ENCODE data around the gene COQ4. TPM values are rescaled to one million over a fixed set of nuclear protein-coding genes. Genes with fewer than 3 reads are reported as not detected.

COQ4 gene
- polyA plus RNA-seq, 1 of the 3 experiments (the other 2 are of a cell fraction), result 57.2 TPM

DNA sequence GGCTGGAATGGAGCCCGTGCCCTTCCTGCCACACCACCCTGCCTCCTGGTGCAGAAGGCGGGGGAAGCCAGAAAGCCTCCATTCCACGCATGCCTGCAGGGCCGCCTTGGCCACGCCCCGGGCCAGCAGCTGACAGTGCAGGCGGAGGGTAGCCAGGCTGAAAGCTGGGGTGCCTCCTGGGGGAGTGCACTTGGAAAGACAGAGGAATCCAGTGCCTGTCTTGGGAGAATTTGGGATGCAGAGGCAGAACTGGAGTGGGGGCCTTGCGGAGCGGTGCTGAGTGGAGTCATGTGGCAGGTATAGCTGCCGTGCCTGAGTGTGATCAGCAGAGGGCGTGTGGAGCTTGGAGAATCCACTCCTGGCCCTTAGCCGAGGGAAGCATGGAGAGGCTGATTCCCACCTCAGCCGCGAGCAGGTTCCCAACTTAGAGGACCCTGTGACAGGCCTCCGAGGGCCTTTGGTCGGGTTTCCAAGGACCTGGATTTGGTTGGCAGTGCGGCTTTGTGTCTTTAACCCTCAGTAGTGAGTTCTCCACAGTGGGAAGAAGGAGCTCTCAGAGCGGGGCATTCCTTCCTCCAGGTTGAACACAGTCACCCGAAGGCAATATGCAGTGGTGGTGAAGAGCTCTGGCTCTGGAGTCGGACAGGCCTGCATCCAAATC, 39.5 kb downstream of the COQ4 start:
- Histone ChIP-seq H3K27ac (ENCODE audit: low read depth in 2 of 2, low read length in 1 of 2) (peak overlapping the region; percentile 29 to 72; a peak in 3 of 4 replicates), H4K20me1 (ENCODE audit: insufficient read depth) (no peaks in the 10 kb centered on the region), H3K4me3 (ENCODE audit: low read depth in 2 of 2, low read length in 1 of 2) (peak overlapping the region; percentile 43 to 58), H3F3A (replicated peaks; ENCODE audit: insufficient read depth) (peaks cover 12% of the 10 kb centered on the region), H3K4me2 (peak overlapping the region; percentile 87), H3K9me3 (no peaks in the 10 kb centered on the region), H3K9ac (peak overlapping the region; percentile 15; the same call in 1 of the 2 replicates), H3K36me3 (replicated peaks in 1 of 2; ENCODE audit: control insufficient read depth in 1 of 2, insufficient read depth in 2 of 2, low read length in 1 of 2) (no peaks in the 10 kb centered on the region), H3K4me1 (ENCODE audit: control insufficient read depth in 1 of 2, insufficient read depth in 2 of 2, low read depth in 1 of 2, low read length in 1 of 2) (peaks cover 7 to 8% of the 10 kb centered on the region in 2 experiments; a peak in 2 of 4 replicates), H2AFZ (ENCODE audit: low read depth) (peak overlapping the region; percentile 64; the same call in 1 of the 2 replicates), H3K27me3 (ENCODE audit: insufficient read depth) (no peaks in the 10 kb centered on the region), H3K79me2 (ENCODE audit: insufficient read depth) (no peaks in the 10 kb centered on the region), H3K9me2 (no peaks in the 10 kb centered on the region)
- CTCF ChIA-PET, result interaction anchor here (0.6 to 4.1 kb wide), 34 partner anchors 9 to 242 kb away, joined by 3 to 113 read pairs (median 4); partner anchors contain the start of genes CERCAM, ODF2 and URM1
- peak; percentile 92 for DNase-seq
- POLR2A ChIA-PET, result interaction anchor here (1.1 to 2.7 kb wide), 3 partner anchors 9 to 58 kb away, joined by 3 to 11 read pairs (median 7); partner anchors contain the start of genes CERCAM and URM1
- WGBS (ENCODE audit: low lambda C conversion rate), result 3% methylated on average over 10 of the region's 20 CpGs
- TF ChIP-seq RXRA (IDR thresholded peaks at IDR 0.05; ENCODE audit: borderline replicate concordance, low read depth) (no peak), SIN3A (IDR thresholded peaks at IDR 0.05; ENCODE audit: borderline replicate concordance, low read depth, low read length) (no peak), SMC3 (IDR thresholded peaks at IDR 0.05; ENCODE audit: low read depth, low read length) (peak; percentile 82), RCOR1 (IDR thresholded peaks at IDR 0.05; ENCODE audit: low read length) (no peak), RAD21 (IDR thresholded peaks at IDR 0.05; ENCODE audit: low read length) (peak; percentile 86), POLR2AphosphoS5 (IDR thresholded peaks at IDR 0.05; ENCODE audit: low read depth, low read length) (peak; percentile 71; the same call in 1 of the 2 replicates), GATA2 (CRISPR knock-in tag; IDR thresholded peaks at IDR 0.05) (no peak), FOXM1 (IDR thresholded peaks at IDR 0.05; ENCODE audit: low read depth) (no peak), JUND (IDR thresholded peaks at IDR 0.05) (no peak), TCF12 (IDR thresholded peaks at IDR 0.05) (no peak), EP300 (IDR thresholded peaks at IDR 0.05; ENCODE audit: borderline replicate concordance in 1 of 2, low read depth in 1 of 2, low read length in 1 of 2) (no peak), EZH2phosphoT487 (IDR thresholded peaks at IDR 0.05; ENCODE audit: borderline replicate concordance, low read depth) (no peak), ELF1 (IDR thresholded peaks at IDR 0.05) (no peak), CHD2 (IDR thresholded peaks at IDR 0.05; ENCODE audit: low read length, partially characterized antibody) (no peak), YY1 (IDR thresholded peaks at IDR 0.05; ENCODE audit: low read depth) (no peak), TEAD4 (IDR thresholded peaks at IDR 0.05; ENCODE audit: borderline replicate concordance, insufficient read depth) (no peak), MEF2A (IDR thresholded peaks at IDR 0.05; ENCODE audit: borderline replicate concordance, low read depth) (no peak), USF2 (IDR thresholded peaks at IDR 0.05; ENCODE audit: borderline replicate concordance, low read depth, low read length) (no peak), FOXJ3 (CRISPR knock-in tag; IDR thresholded peaks at IDR 0.05) (no peak)
- TF ChIP-seq, protein P1, sequence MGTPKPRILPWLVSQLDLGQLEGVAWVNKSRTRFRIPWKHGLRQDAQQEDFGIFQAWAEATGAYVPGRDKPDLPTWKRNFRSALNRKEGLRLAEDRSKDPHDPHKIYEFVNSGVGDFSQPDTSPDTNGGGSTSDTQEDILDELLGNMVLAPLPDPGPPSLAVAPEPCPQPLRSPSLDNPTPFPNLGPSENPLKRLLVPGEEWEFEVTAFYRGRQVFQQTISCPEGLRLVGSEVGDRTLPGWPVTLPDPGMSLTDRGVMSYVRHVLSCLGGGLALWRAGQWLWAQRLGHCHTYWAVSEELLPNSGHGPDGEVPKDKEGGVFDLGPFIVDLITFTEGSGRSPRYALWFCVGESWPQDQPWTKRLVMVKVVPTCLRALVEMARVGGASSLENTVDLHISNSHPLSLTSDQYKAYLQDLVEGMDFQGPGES (IDR thresholded peaks at IDR 0.05; ENCODE audit: low read depth, low read length), result no peak
- TF ChIP-seq, protein P2, sequence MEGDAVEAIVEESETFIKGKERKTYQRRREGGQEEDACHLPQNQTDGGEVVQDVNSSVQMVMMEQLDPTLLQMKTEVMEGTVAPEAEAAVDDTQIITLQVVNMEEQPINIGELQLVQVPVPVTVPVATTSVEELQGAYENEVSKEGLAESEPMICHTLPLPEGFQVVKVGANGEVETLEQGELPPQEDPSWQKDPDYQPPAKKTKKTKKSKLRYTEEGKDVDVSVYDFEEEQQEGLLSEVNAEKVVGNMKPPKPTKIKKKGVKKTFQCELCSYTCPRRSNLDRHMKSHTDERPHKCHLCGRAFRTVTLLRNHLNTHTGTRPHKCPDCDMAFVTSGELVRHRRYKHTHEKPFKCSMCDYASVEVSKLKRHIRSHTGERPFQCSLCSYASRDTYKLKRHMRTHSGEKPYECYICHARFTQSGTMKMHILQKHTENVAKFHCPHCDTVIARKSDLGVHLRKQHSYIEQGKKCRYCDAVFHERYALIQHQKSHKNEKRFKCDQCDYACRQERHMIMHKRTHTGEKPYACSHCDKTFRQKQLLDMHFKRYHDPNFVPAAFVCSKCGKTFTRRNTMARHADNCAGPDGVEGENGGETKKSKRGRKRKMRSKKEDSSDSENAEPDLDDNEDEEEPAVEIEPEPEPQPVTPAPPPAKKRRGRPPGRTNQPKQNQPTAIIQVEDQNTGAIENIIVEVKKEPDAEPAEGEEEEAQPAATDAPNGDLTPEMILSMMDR (IDR thresholded peaks at IDR 0.05), result peak; percentile 90
- TF ChIP-seq, protein P3, sequence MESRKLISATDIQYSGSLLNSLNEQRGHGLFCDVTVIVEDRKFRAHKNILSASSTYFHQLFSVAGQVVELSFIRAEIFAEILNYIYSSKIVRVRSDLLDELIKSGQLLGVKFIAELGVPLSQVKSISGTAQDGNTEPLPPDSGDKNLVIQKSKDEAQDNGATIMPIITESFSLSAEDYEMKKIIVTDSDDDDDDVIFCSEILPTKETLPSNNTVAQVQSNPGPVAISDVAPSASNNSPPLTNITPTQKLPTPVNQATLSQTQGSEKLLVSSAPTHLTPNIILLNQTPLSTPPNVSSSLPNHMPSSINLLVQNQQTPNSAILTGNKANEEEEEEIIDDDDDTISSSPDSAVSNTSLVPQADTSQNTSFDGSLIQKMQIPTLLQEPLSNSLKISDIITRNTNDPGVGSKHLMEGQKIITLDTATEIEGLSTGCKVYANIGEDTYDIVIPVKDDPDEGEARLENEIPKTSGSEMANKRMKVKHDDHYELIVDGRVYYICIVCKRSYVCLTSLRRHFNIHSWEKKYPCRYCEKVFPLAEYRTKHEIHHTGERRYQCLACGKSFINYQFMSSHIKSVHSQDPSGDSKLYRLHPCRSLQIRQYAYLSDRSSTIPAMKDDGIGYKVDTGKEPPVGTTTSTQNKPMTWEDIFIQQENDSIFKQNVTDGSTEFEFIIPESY (IDR thresholded peaks at IDR 0.05; ENCODE audit: borderline replicate concordance, low read depth), result no peak
- TF ChIP-seq, protein P4, sequence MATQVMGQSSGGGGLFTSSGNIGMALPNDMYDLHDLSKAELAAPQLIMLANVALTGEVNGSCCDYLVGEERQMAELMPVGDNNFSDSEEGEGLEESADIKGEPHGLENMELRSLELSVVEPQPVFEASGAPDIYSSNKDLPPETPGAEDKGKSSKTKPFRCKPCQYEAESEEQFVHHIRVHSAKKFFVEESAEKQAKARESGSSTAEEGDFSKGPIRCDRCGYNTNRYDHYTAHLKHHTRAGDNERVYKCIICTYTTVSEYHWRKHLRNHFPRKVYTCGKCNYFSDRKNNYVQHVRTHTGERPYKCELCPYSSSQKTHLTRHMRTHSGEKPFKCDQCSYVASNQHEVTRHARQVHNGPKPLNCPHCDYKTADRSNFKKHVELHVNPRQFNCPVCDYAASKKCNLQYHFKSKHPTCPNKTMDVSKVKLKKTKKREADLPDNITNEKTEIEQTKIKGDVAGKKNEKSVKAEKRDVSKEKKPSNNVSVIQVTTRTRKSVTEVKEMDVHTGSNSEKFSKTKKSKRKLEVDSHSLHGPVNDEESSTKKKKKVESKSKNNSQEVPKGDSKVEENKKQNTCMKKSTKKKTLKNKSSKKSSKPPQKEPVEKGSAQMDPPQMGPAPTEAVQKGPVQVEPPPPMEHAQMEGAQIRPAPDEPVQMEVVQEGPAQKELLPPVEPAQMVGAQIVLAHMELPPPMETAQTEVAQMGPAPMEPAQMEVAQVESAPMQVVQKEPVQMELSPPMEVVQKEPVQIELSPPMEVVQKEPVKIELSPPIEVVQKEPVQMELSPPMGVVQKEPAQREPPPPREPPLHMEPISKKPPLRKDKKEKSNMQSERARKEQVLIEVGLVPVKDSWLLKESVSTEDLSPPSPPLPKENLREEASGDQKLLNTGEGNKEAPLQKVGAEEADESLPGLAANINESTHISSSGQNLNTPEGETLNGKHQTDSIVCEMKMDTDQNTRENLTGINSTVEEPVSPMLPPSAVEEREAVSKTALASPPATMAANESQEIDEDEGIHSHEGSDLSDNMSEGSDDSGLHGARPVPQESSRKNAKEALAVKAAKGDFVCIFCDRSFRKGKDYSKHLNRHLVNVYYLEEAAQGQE (IDR thresholded peaks at IDR 0.05; ENCODE audit: low read depth, low read length), result no peak

All from SK-N-SH (cell line).